ENCODE results near the gene PNPT1. TPM values are rescaled to one million over a fixed set of nuclear protein-coding genes. Genes with fewer than 3 reads are reported as not detected.

Gene PNPT1
- total and polyA plus RNA-seq, 12 donors: 10.1 to 29.1 (median 24.0) TPM

GRCh38 chr2:55610954-55611743 lies 82.5 kb downstream of the PNPT1 start:
- Histone ChIP-seq H3K4me3 (no peak overlapping the region), H3K9me3 (no peaks in the 10 kb centered on the region), H3K4me1 (peaks cover 2 to 60% (median 37%) of the 10 kb centered on the region in 9 donors), H3K36me3 (peaks cover 0 to 60% (median 11%) of the 10 kb centered on the region in 9 donors), H3K27ac (no peak overlapping the region), H3K27me3 (no peaks in the 10 kb centered on the region)
- no peak for TF ChIP-seq CTCF (IDR thresholded peaks at IDR 0.05)
- ATAC-seq: no peak
- no peak for DNase-seq
- intact Hi-C loops (cut with DNase I): loop anchor here in 4 of 10 donors (10.0 kb wide), 4 partner anchors 86 to 376 kb away; partner anchors contain the start of genes CFAP36 (in 1 of the 4), CLHC1 (in 1 of the 4) and RPS27A (in 1 of the 4)
- WGBS, 2 donors: 97 to 99% methylated on average over 3 of the region's 3 CpGs

GRCh38 chr2:55609938-55610578 lies 83.6 kb downstream of the PNPT1 start:
- ATAC-seq (no peak), DNase-seq (no peak)
- Histone ChIP-seq H3K4me3 (no peak overlapping the region), H3K9me3 (no peaks in the 10 kb centered on the region), H3K4me1 (peaks cover 0 to 49% (median 27%) of the 10 kb centered on the region in 9 donors), H3K36me3 (peaks cover 0 to 55% (median 11%) of the 10 kb centered on the region in 9 donors), H3K27ac (no peak overlapping the region), H3K27me3 (no peaks in the 10 kb centered on the region)
- WGBS, 2 donors: 81 to 83% methylated on average over 1 of the region's 1 CpG
- intact Hi-C loops (cut with DNase I): loop anchor here in 4 of 10 donors (10.0 kb wide), 4 partner anchors 85 to 375 kb away; partner anchors contain the start of genes CFAP36 (in 1 of the 4), CLHC1 (in 1 of the 4) and RPS27A (in 1 of the 4)
- TF ChIP-seq CTCF (IDR thresholded peaks at IDR 0.05): no peak

GRCh38 chr2:55609193-55609794 lies 84.3 kb downstream of the PNPT1 start:
- intact Hi-C loops (cut with DNase I): no loop called here

More at GRCh38 chr2:55609193-55609794, 84.3 kb downstream of the PNPT1 start:
- 60% methylated on average over 8 of the region's 8 CpGs for WGBS, 2 donors
- DNase-seq: no peak
- Histone ChIP-seq H3K27ac (peak overlapping the region in 2 of 10 donors; percentile 1 to 21), H3K4me1 (peaks cover 0 to 45% (median 20%) of the 10 kb centered on the region in 9 donors), H3K4me3 (no peak overlapping the region), H3K27me3 (no peaks in the 10 kb centered on the region), H3K36me3 (peaks cover 0 to 47% (median 8%) of the 10 kb centered on the region in 9 donors), H3K9me3 (no peaks in the 10 kb centered on the region)
- peak in 3 of 8 donors; percentile 11 to 79 (median 32) for ATAC-seq
- TF ChIP-seq CTCF (IDR thresholded peaks at IDR 0.05): no peak

Data from heart right ventricle (tissue), 16 donors.